ELF-1 (cell line): Measurements from ENCODE around the gene ST8SIA3.
"Not testable (repeated sequence)": the region's sequence is repeated elsewhere in the genome, so short reads cannot be mapped to it uniquely, and the experiment has no call there.

Experiments used
- DNase-seq: peaks from one replicate; pipeline ENCODE4 v3.0.0-alpha.2; 2016; ENCODE audit warnings: low read depth, low spot score

ST8SIA3 gene

GRCh38 chr18:57366528-57367081 lies 14.2 kb downstream of the ST8SIA3 start:
- DNase-seq = no peak

- no peak for DNase-seq
Measured at GRCh38 chr18:57372444-57372843, 20.1 kb downstream of the ST8SIA3 start.

GRCh38 chr18:57373017-57373416 lies 20.7 kb downstream of the ST8SIA3 start:
- DNase-seq = no peak

- no peak for DNase-seq
Measured at GRCh38 chr18:57376503-57376902, 24.1 kb downstream of the ST8SIA3 start.

- DNase-seq = no peak
Measured at GRCh38 chr18:57389271-57389670, 36.9 kb downstream of the ST8SIA3 start.

GRCh38 chr18:57390044-57390443 lies 37.7 kb downstream of the ST8SIA3 start:
- no peak for DNase-seq

- DNase-seq = not testable (repeated sequence)
Measured at GRCh38 chr18:57394749-57395148, 42.4 kb downstream of the ST8SIA3 start.

GRCh38 chr18:57396831-57397230 lies 44.5 kb downstream of the ST8SIA3 start:
- DNase-seq = not testable (repeated sequence)

- DNase-seq = no peak
Measured at GRCh38 chr18:57397440-57398132, 45.2 kb downstream of the ST8SIA3 start.

GRCh38 chr18:57404345-57404744 lies 52.0 kb downstream of the ST8SIA3 start:
- DNase-seq = no peak

- no peak for DNase-seq
Measured at GRCh38 chr18:57409650-57410049, 57.3 kb downstream of the ST8SIA3 start.

- no peak for DNase-seq
Measured at GRCh38 chr18:57410749-57411148, 58.4 kb downstream of the ST8SIA3 start.

- DNase-seq = no peak
Measured at GRCh38 chr18:57416542-57416941, 64.2 kb downstream of the ST8SIA3 start.
